Uterus (tissue), 2 donors: ENCODE results near the gene CFAP70.
"Not testable (repeated sequence)": the region's sequence is repeated elsewhere in the genome, so short reads cannot be mapped to it uniquely, and the experiment has no call there.

Experiments used
- POLR2A ChIP-seq, 2 donors: fragments of 450-650 bp; IDR thresholded peaks; one replicate each; pipeline ENCODE4 v1.6.1; 2016; ENCODE audit warnings: antibody characterized with exemption in 2 of 2, mild to moderate bottlenecking in 1 of 2, moderate library complexity in 1 of 2
- TF ChIP-seq, protein P1 (sequence below), 4 experiments: fragments of 200-600 bp in 2 of 4; fragments of 450-650 bp in 2 of 4; sonication (generic) in 2 of 4; IDR thresholded peaks; one replicate each; pipeline ENCODE4 v1.5.1; 2016 to 2019; ENCODE audit warnings: antibody characterized with exemption in 4 of 4, mild to moderate bottlenecking in 2 of 4, moderate library complexity in 1 of 4

DNA sequence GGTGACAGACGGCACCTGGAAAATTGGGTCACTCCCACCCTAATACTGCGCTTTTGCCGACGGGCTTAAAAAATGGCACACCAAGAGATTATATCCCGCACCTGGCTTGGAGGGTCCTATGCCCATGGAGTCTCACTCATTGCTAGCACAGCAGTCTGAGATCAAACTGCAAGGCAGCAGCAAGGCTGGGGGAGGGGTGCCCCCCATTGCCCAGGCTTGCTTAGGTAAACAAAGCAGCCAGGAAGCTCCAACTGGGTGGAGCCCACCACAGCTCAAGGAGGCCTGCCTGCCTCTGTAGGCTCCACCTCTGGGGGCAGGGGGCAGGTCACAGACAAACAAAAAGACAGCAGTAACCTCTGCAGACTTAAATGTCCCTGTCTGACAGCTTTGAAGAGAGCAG, 35.1 kb downstream of the CFAP70 start:
- TF ChIP-seq, protein P1, sequence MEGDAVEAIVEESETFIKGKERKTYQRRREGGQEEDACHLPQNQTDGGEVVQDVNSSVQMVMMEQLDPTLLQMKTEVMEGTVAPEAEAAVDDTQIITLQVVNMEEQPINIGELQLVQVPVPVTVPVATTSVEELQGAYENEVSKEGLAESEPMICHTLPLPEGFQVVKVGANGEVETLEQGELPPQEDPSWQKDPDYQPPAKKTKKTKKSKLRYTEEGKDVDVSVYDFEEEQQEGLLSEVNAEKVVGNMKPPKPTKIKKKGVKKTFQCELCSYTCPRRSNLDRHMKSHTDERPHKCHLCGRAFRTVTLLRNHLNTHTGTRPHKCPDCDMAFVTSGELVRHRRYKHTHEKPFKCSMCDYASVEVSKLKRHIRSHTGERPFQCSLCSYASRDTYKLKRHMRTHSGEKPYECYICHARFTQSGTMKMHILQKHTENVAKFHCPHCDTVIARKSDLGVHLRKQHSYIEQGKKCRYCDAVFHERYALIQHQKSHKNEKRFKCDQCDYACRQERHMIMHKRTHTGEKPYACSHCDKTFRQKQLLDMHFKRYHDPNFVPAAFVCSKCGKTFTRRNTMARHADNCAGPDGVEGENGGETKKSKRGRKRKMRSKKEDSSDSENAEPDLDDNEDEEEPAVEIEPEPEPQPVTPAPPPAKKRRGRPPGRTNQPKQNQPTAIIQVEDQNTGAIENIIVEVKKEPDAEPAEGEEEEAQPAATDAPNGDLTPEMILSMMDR (IDR thresholded peaks at IDR 0.05) = not testable (repeated sequence)
- not testable (repeated sequence) for TF ChIP-seq POLR2A (IDR thresholded peaks at IDR 0.05)
